Adrenal gland (tissue), 12 donors: ENCODE data around the gene SRSF2. TPM values are rescaled to one million over a fixed set of nuclear protein-coding genes. Genes with fewer than 3 reads are reported as not detected.

ENCODE experiments used
- DNase-seq, 7 donors: peaks; one replicate each; pipeline ENCODE4 v3.0.0-alpha.2; 2019 to 2020
- H3K27ac ChIP-seq, 5 donors: fragments of 200-600 bp; sonication (generic) in 4 of 5; 1 replicate in 3 of 5; 2 replicates in 2 of 5; pipeline versions ENCODE4 v1.5.1 to v1.8.0; 2016 to 2020; ENCODE audit warnings: mild to moderate bottlenecking in 1 of 5
- H3K27me3 ChIP-seq: fragments of 200-600 bp; 2 replicates; pipeline ENCODE4 v1.8.0; 2021
- H3K36me3 ChIP-seq, 2 donors: fragments of 200-600 bp; replicated peaks in 1 of 2; 1 replicate in 1 of 2; 2 replicates in 1 of 2; pipeline versions ENCODE4 v1.5.1 to v1.8.0; 2018 to 2022
- H3K4me1 ChIP-seq, 2 donors: fragments of 200-600 bp; replicated peaks in 1 of 2; 1 replicate in 1 of 2; 2 replicates in 1 of 2; pipeline versions ENCODE4 v1.5.1 to v1.8.0; 2018 to 2021
- H3K4me3 ChIP-seq, 4 donors: fragments of 200-600 bp; sonication (generic) in 3 of 4; one replicate each; pipeline ENCODE4 v1.5.1; 2016 to 2018
- H3K9me3 ChIP-seq, 3 donors: fragments of 200-600 bp; sonication (generic) in 1 of 3; replicated peaks in 1 of 3; 1 replicate in 2 of 3; 2 replicates in 1 of 3; pipeline versions ENCODE4 v1.5.1 to v1.8.0; 2016 to 2021
- POLR2A ChIP-seq, 2 donors: fragments of 450-650 bp; IDR thresholded peaks; one replicate each; pipeline ENCODE4 v1.6.1; 2017; ENCODE audit warnings: antibody characterized with exemption in 2 of 2, mild to moderate bottlenecking in 2 of 2, moderate library complexity in 1 of 2
- WGBS, 4 donors: extraction: QIAGEN DNeasy Blood & Tissue Kit in 2 of 4; methylation state at CpG; one replicate each; pipeline versions ENCODE4 v1.1.5 to v1.1.7; 2013 to 2017; 5-methylcytosine and 5-hydroxymethylcytosine counted together
- intact Hi-C, 2 donors: fragments of 100-400 bp; cut with DNase I; formaldehyde crosslinking; loops; one replicate each; pipeline versions ENCODE4 v1.14.1 to v1.15.0; 2022 to 2023
- microRNA counts, 2 donors: library from miRNA; unstranded; fragments of <30 nt; microRNA quantifications; one replicate each; lab custom pipeline; 2016
- microRNA-seq, 3 donors: library from miRNA; unstranded; fragments of <30 nt; microRNA quantifications; one replicate each; pipeline ENCODE4, GENCODE V29; 2017 to 2020
- polyA plus RNA-seq, 3 donors: library from polyadenylated mRNA; stranded (reverse); fragments of 200-250 nt in 2 of 3; fragments of 350-450 nt in 1 of 3; fragmentation: Illumina TruSeq in 1 of 3; extraction: RNeasy Lipid Tissue Mini Kit (QIAGEN cat#74804) in 1 of 3; gene quantifications; one replicate each; pipeline ENCODE4 v1.2.3, GENCODE V29; 2013 to 2014
- small RNA-seq, 2 donors: library from RNA; depleted of rRNA; stranded (forward); fragments of <200 nt; gene quantifications; one replicate each; pipeline ENCODE3, GENCODE V24; 2016
- total RNA-seq, 9 donors: library from RNA; depleted of rRNA in 4 of 9; stranded (reverse); fragments of >200 nt in 4 of 9; fragments of 120-200 nt in 1 of 9; fragmentation: NEBNext Ultra II Directional in 1 of 9; extraction: Animal tissue kit (Norgen Biotek cat#: 25700) in 1 of 9; gene quantifications; one replicate each; pipeline versions ENCODE4 v1.1.0 to v1.2.4, GENCODE V29; 2013 to 2023
- TF ChIP-seq, protein P1 (sequence below), 6 experiments: fragments of 450-650 bp in 4 of 6; fragments of 200-600 bp in 2 of 6; sonication (generic) in 1 of 6; IDR thresholded peaks; 1 replicate in 5 of 6; 2 replicates in 1 of 6; pipeline versions ENCODE4 v1.5.1 to v1.8.0; 2016 to 2021; ENCODE audit warnings: antibody characterized with exemption in 6 of 6, mild to moderate bottlenecking in 2 of 6, moderate library complexity in 1 of 6
- donor health status: healthy with polysubstance abuse.
- donor health status: Bipolar disorder and iron deficiency.
- donor health status: DM: yes; HTN: yes; CAD: no.
- donor health status: DM: no; HTN: no; CAD: no.
- donor health status: DM: no; HTN: no; CAD: no.
- donor health status: DM: yes; HTN: yes; CAD: no.

SRSF2 gene
- total and polyA plus RNA-seq, 12 donors: 103 to 269 (median 194) TPM

DNA sequence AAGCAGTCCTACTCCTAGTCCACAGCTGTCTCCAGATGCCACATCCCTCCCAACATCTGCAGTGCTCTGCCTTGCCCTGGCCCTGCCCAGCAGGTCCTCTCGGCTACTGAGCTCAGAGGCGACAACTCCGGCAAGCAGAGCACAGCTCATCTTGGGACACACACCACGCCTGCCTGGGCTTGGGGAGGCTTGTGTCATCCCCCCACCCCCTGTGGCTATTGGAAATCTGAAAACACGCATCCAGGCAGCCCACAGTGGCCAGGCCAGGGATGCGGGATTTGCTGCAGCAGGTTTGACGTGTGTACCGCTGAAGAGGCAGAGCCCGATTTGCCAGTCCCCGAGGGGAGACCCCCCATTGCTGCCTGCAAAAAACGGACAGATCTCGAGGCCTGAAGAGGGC, 51.8 kb downstream of the SRSF2 start:
- Histone ChIP-seq H3K9me3 (no peaks in the 10 kb centered on the region), H3K4me3 (no peak overlapping the region), H3K27me3 (no peaks in the 10 kb centered on the region), H3K4me1 (peaks cover 21 to 70% of the 10 kb centered on the region in 2 donors), H3K36me3 (peaks cover 0 to 40% of the 10 kb centered on the region in 2 donors), H3K27ac (peak overlapping the region in 1 of 5 donors; percentile 32)
- DNase-seq: peak in 1 of 7 donors; percentile 22
- 82 to 96% (median 90%) methylated on average over 8 to 12 of the region's 12 CpGs for WGBS, 4 donors
- intact Hi-C loops: no loop called here
- TF ChIP-seq POLR2A (IDR thresholded peaks at IDR 0.05): no peak
- TF ChIP-seq, protein P1, sequence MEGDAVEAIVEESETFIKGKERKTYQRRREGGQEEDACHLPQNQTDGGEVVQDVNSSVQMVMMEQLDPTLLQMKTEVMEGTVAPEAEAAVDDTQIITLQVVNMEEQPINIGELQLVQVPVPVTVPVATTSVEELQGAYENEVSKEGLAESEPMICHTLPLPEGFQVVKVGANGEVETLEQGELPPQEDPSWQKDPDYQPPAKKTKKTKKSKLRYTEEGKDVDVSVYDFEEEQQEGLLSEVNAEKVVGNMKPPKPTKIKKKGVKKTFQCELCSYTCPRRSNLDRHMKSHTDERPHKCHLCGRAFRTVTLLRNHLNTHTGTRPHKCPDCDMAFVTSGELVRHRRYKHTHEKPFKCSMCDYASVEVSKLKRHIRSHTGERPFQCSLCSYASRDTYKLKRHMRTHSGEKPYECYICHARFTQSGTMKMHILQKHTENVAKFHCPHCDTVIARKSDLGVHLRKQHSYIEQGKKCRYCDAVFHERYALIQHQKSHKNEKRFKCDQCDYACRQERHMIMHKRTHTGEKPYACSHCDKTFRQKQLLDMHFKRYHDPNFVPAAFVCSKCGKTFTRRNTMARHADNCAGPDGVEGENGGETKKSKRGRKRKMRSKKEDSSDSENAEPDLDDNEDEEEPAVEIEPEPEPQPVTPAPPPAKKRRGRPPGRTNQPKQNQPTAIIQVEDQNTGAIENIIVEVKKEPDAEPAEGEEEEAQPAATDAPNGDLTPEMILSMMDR (IDR thresholded peaks at IDR 0.05): no peak

DNA sequence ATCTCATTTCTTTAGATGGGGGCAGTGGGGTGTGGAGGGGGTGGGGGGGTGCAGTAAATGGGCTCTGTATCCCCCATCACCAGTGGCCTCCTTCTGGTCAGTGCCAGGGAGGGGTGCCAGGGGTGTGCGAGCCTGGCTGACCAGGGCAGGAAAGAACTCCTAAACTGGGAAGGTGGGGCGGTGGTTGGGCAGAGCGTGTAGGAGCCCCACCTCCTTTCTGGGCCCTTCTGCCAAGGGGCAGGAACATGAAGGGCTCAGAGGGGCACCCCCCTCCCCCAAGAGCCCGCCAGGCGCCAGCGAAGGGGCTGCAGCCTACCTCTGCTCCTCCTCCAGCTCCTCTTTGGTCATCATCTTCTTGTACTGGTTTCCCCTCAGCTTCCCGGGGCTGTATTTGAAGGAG, 52.4 kb downstream of the SRSF2 start:
- H3K27me3 ChIP-seq: no peaks in the 10 kb centered on the region
- H3K4me3 ChIP-seq: no peak overlapping the region
- no peak for DNase-seq
- H3K27ac ChIP-seq: no peak overlapping the region
- intact Hi-C loops: no loop called here
- H3K4me1 ChIP-seq: peaks cover 21 to 64% of the 10 kb centered on the region in 2 donors
- H3K36me3 ChIP-seq: peaks cover 0 to 43% of the 10 kb centered on the region in 2 donors
- H3K9me3 ChIP-seq: no peaks in the 10 kb centered on the region
- WGBS, 4 donors: 85 to 100% (median 90%) methylated on average over 1 to 7 of the region's 7 CpGs
- TF ChIP-seq, protein P1 (IDR thresholded peaks at IDR 0.05): no peak
- no peak for TF ChIP-seq POLR2A (IDR thresholded peaks at IDR 0.05)

MicroRNAs within 50 kb of the gene (microRNA counts, 767-probe panel; counts per million panel counts)
- 0 counts per million in 2 donors for microRNA hsa-miR-636 (lab: Ali Mortazavi, UCI)

Small RNAs within 50 kb of the gene (microRNA-seq; reads per million reads assigned to microRNA genes)
- 0.45 to 2.7 (median 2.6) reads per million in 3 donors for gene MIR636

Small RNAs within 50 kb of the gene (small RNA-seq; reads per million reads assigned to genes)
- gene AC005837.3 (0 reads per million in 2 donors), gene RF02271 (0 reads per million in 2 donors), gene RNU6-97P (0 reads per million in 2 donors), gene RNY4P36 (0 reads per million in 2 donors)

Other genes starting within 250 kb of the SRSF2 start
- gene RHBDF2, start 235.9 kb downstream of the SRSF2 start, total RNA-seq: 100 to 1,000 TPM in 1 of 9 donors, 10 to 100 TPM in 7, 1 to 10 TPM in 1; 9.9 to 156 (median 43.6) TPM
- gene RHBDF2, start 235.9 kb downstream of the SRSF2 start, polyA plus RNA-seq: 10 to 100 TPM in 2 of 3 donors, 1 to 10 TPM in 1; 4.9 to 39.3 (median 19.1) TPM
- 10 to 100 TPM in 7 of 9 donors, 1 to 10 TPM in 2; 6.3 to 18.1 (median 13.9) TPM for gene CYGB, start 199.6 kb downstream of the SRSF2 start, total RNA-seq
- 10 to 100 TPM in 2 of 3 donors, 1 to 10 TPM in 1; 7.8 to 38.3 (median 32.1) TPM for gene CYGB, start 199.6 kb downstream of the SRSF2 start, polyA plus RNA-seq
- 1 to 10 TPM in 7 of 9 donors, not detected in 2; 1.5 to 9.5 (median 3.0) TPM for gene PRCD, start 197.3 kb downstream of the SRSF2 start, total RNA-seq
- gene PRCD, start 197.3 kb downstream of the SRSF2 start, polyA plus RNA-seq: 10 to 100 TPM in 2 of 3 donors, 1 to 10 TPM in 1; 4.5 to 37.2 (median 14.3) TPM
- 10 to 100 TPM in 2 of 9 donors, 1 to 10 TPM in 6, under 1 TPM in 1; 0.50 to 37.8 (median 6.0) TPM for gene ST6GALNAC2, start 151.5 kb downstream of the SRSF2 start, total RNA-seq
- gene ST6GALNAC2, start 151.5 kb downstream of the SRSF2 start, polyA plus RNA-seq: 1 to 10 TPM; 3.4 to 4.3 (median 3.8) TPM
- under 1 TPM in 3 of 9 donors, not detected in 6; 0.25 to 0.76 (median 0.33) TPM for gene ST6GALNAC1, start 93.6 kb downstream of the SRSF2 start, total RNA-seq
- gene ST6GALNAC1, start 93.6 kb downstream of the SRSF2 start, polyA plus RNA-seq: under 1 TPM in 2 of 3 donors, not detected in 1; 0.47 to 0.88 TPM
- gene MXRA7, start 26.4 kb downstream of the SRSF2 start, total RNA-seq: 100 to 1,000 TPM; 200 to 671 (median 375) TPM
- gene MXRA7, start 26.4 kb downstream of the SRSF2 start, polyA plus RNA-seq: 100 to 1,000 TPM in 2 of 3 donors, 10 to 100 TPM in 1; 81.5 to 573 (median 167) TPM
- 100 to 1,000 TPM in 1 of 9 donors, 10 to 100 TPM in 8; 23.5 to 105 (median 37.7) TPM for gene JMJD6, start 10.7 kb downstream of the SRSF2 start, total RNA-seq
- gene JMJD6, start 10.7 kb downstream of the SRSF2 start, polyA plus RNA-seq: 10 to 100 TPM; 53.7 to 66.9 (median 58.8) TPM
- 10 to 100 TPM; 24.6 to 91.5 (median 38.9) TPM for gene METTL23, start 10.5 kb downstream of the SRSF2 start, total RNA-seq
- gene METTL23, start 10.5 kb downstream of the SRSF2 start, polyA plus RNA-seq: 10 to 100 TPM; 48.0 to 84.9 (median 54.5) TPM
- 10 to 100 TPM; 24.2 to 50.0 (median 32.4) TPM for gene MFSD11, start 788 bp upstream of the SRSF2 start, total RNA-seq
- gene MFSD11, start 788 bp upstream of the SRSF2 start, polyA plus RNA-seq: 10 to 100 TPM in 2 of 3 donors, 1 to 10 TPM in 1; 9.4 to 20.4 (median 11.8) TPM
- under 1 TPM in 8 of 9 donors, not detected in 1; 0.26 to 0.83 (median 0.56) TPM for gene MGAT5B, start 131.1 kb upstream of the SRSF2 start, total RNA-seq
- gene MGAT5B, start 131.1 kb upstream of the SRSF2 start, polyA plus RNA-seq: 1 to 10 TPM in 1 of 3 donors, under 1 TPM in 2; 0.24 to 1.0 (median 0.80) TPM